HG03342 (cell line): ENCODE results near the gene C1QL2.

ENCODE experiments used
- ATAC-seq: cut with Tn5 transposase; IDR thresholded peaks from one replicate; pipeline ENCODE4 v1.9.1; 2021; ENCODE audit warnings: mild to moderate bottlenecking, moderate library complexity; ENCODE audit not compliant: unreplicated experiment

C1QL2 gene

GRCh38 chr2:119179991-119180390 lies 21.4 kb upstream of the C1QL2 start:
- no peak for ATAC-seq

- no peak for ATAC-seq
Measured at GRCh38 chr2:119179202-119179601, 20.7 kb upstream of the C1QL2 start.

- no peak for ATAC-seq
Measured at GRCh38 chr2:119178776-119179175, 20.2 kb upstream of the C1QL2 start.

- no peak for ATAC-seq
Measured at GRCh38 chr2:119177838-119178190, 19.3 kb upstream of the C1QL2 start.

GRCh38 chr2:119177171-119177837 lies 18.8 kb upstream of the C1QL2 start:
- no peak for ATAC-seq

GRCh38 chr2:119175517-119175916 lies 17.0 kb upstream of the C1QL2 start:
- ATAC-seq: no peak

- no peak for ATAC-seq
Measured at GRCh38 chr2:119174993-119175347, 16.4 kb upstream of the C1QL2 start.

- ATAC-seq: peak; percentile 67
Measured at GRCh38 chr2:119174216-119174992, 15.9 kb upstream of the C1QL2 start.

- ATAC-seq: no peak
Measured at GRCh38 chr2:119173556-119174060, 15.1 kb upstream of the C1QL2 start.

- ATAC-seq: no peak
Measured at GRCh38 chr2:119170504-119170903, 12.0 kb upstream of the C1QL2 start.

- no peak for ATAC-seq
Measured at GRCh38 chr2:119169717-119170116, 11.2 kb upstream of the C1QL2 start.

- ATAC-seq: no peak
Measured at GRCh38 chr2:119160361-119160990, 1.9 kb upstream of the C1QL2 start.

- ATAC-seq: no peak
Measured at GRCh38 chr2:119157850-119158511, 570 bp downstream of the C1QL2 start.

GRCh38 chr2:119156891-119157773 lies 1.4 kb downstream of the C1QL2 start:
- no peak for ATAC-seq

GRCh38 chr2:119156105-119156890 lies 2.3 kb downstream of the C1QL2 start:
- ATAC-seq: no peak

GRCh38 chr2:119155633-119156032 lies 2.9 kb downstream of the C1QL2 start:
- ATAC-seq: no peak

- no peak for ATAC-seq
Measured at GRCh38 chr2:119154076-119154475, 4.5 kb downstream of the C1QL2 start.

- no peak for ATAC-seq
Measured at GRCh38 chr2:119149611-119150010, 8.9 kb downstream of the C1QL2 start.
